Neuronal stem cell (in vitro differentiated cells): ENCODE results near the gene PRKCE.

Experiments used
- DNase-seq: peaks from one replicate; pipeline ENCODE4 v3.0.0-alpha.2; 2013; ENCODE audit warnings: low spot score
- H2AFZ ChIP-seq: one replicate; pipeline ENCODE4 v1.6.1; 2013; ENCODE audit warnings: mild to moderate bottlenecking, low read length, inconsistent platforms
- H2AK5ac ChIP-seq: 2 replicates; pipeline ENCODE4 v1.6.1; 2013; ENCODE audit warnings: low read depth, mild to moderate bottlenecking, inconsistent platforms, low read length, moderate library complexity, mixed read lengths
- H2BK120ac ChIP-seq: 2 replicates; pipeline ENCODE4 v1.6.1; 2013; ENCODE audit warnings: low read depth, mild to moderate bottlenecking, inconsistent platforms, low read length, moderate library complexity, mixed read lengths
- H2BK12ac ChIP-seq: one replicate; pipeline ENCODE4 v1.6.1; 2013; ENCODE audit warnings: low read length, inconsistent platforms
- H2BK15ac ChIP-seq: 2 replicates; pipeline ENCODE4 v1.6.1; 2013; ENCODE audit warnings: mild to moderate bottlenecking, low read length, inconsistent platforms, mixed read lengths
- H2BK5ac ChIP-seq: one replicate; pipeline ENCODE4 v1.6.1; 2013; ENCODE audit warnings: inconsistent platforms, mild to moderate bottlenecking, low read length, moderate library complexity
- H3K14ac ChIP-seq: one replicate; pipeline ENCODE4 v1.6.1; 2013; ENCODE audit warnings: low read length, inconsistent platforms
- H3K18ac ChIP-seq: 2 replicates; pipeline ENCODE4 v1.6.1; 2013; ENCODE audit warnings: low read length, inconsistent platforms
- H3K23ac ChIP-seq: 2 replicates; pipeline ENCODE4 v1.6.1; 2013; ENCODE audit warnings: low read depth, mild to moderate bottlenecking, mixed read lengths, low read length, inconsistent platforms; ENCODE audit not compliant: poor library complexity
- H3K27ac ChIP-seq: replicated peaks from 3 replicates; pipeline ENCODE4 v1.5.1; 2013; ENCODE audit warnings: low read length, inconsistent platforms
- H3K27me3 ChIP-seq, 3 experiments: 2 replicates each; pipeline ENCODE4 v1.6.1; 2013; ENCODE audit warnings: low read length in 3 of 3, mild to moderate bottlenecking in 2 of 3, inconsistent platforms in 1 of 3, low read depth in 1 of 3, mixed read lengths in 1 of 3, moderate library complexity in 1 of 3; ENCODE audit not compliant: control insufficient read depth in 3 of 3, insufficient read depth in 3 of 3
- H3K36me3 ChIP-seq, 2 donors: replicated peaks in 1 of 2; 2 replicates each; pipeline ENCODE4 v1.6.1; 2013; ENCODE audit warnings: low read length in 2 of 2; ENCODE audit not compliant: control insufficient read depth in 2 of 2, insufficient read depth in 2 of 2
- H3K4ac ChIP-seq: 2 replicates; pipeline ENCODE4 v1.6.1; 2013; ENCODE audit warnings: inconsistent platforms, mild to moderate bottlenecking, low read length, moderate library complexity
- H3K4me1 ChIP-seq, 2 donors: 1 replicate in 1 of 2; 2 replicates in 1 of 2; pipeline ENCODE4 v1.6.1; 2013; ENCODE audit warnings: low read length in 2 of 2, low read depth in 1 of 2; ENCODE audit not compliant: control insufficient read depth in 2 of 2, insufficient read depth in 1 of 2
- H3K4me2 ChIP-seq: one replicate; pipeline ENCODE4 v1.6.1; 2013; ENCODE audit warnings: mild to moderate bottlenecking, low read length, inconsistent platforms; ENCODE audit not compliant: insufficient read depth, poor library complexity, severe bottlenecking
- H3K4me3 ChIP-seq, 2 donors: 2 replicates each; pipeline ENCODE4 v1.5.1; 2013; ENCODE audit warnings: low read length in 2 of 2, mild to moderate bottlenecking in 2 of 2, inconsistent platforms in 1 of 2, moderate library complexity in 1 of 2
- H3K79me1 ChIP-seq: one replicate; pipeline ENCODE4 v1.6.1; 2013; ENCODE audit warnings: low read depth, mild to moderate bottlenecking, inconsistent platforms, low read length, moderate library complexity
- H3K9ac ChIP-seq: one replicate; pipeline ENCODE4 v1.6.1; 2013; ENCODE audit warnings: mild to moderate bottlenecking, low read depth, low read length, inconsistent platforms; ENCODE audit not compliant: poor library complexity
- H3K9me3 ChIP-seq, 2 donors: replicated peaks in 1 of 2; 2 replicates each; pipeline versions ENCODE3 to v1.6.1; 2013; ENCODE audit warnings: low read length in 2 of 2, mild to moderate bottlenecking in 2 of 2, inconsistent platforms in 1 of 2, low read depth in 1 of 2, mixed read lengths in 1 of 2, moderate library complexity in 1 of 2; ENCODE audit not compliant: control insufficient read depth in 2 of 2, insufficient read depth in 1 of 2
- H4K8ac ChIP-seq: one replicate; pipeline ENCODE4 v1.6.1; 2013; ENCODE audit warnings: low read depth, mild to moderate bottlenecking, inconsistent platforms, low read length, moderate library complexity
- H4K91ac ChIP-seq: one replicate; pipeline ENCODE4 v1.6.1; 2013; ENCODE audit warnings: low read length, low read depth, mild to moderate bottlenecking, inconsistent platforms; ENCODE audit not compliant: poor library complexity
- WGBS, 2 donors: extraction: QIAGEN DNeasy Blood & Tissue Kit; methylation state at CpG; one replicate each; pipeline ENCODE4 v1.1.7; 2013; ENCODE audit warnings: missing lambda C conversion rate in 2 of 2, mixed read lengths in 1 of 2; ENCODE audit not compliant: insufficient read length in 2 of 2, insufficient replicate concordance in 1 of 2; ENCODE audit errors: extremely low coverage in 2 of 2; 5-methylcytosine and 5-hydroxymethylcytosine counted together

Gene PRKCE

DNA sequence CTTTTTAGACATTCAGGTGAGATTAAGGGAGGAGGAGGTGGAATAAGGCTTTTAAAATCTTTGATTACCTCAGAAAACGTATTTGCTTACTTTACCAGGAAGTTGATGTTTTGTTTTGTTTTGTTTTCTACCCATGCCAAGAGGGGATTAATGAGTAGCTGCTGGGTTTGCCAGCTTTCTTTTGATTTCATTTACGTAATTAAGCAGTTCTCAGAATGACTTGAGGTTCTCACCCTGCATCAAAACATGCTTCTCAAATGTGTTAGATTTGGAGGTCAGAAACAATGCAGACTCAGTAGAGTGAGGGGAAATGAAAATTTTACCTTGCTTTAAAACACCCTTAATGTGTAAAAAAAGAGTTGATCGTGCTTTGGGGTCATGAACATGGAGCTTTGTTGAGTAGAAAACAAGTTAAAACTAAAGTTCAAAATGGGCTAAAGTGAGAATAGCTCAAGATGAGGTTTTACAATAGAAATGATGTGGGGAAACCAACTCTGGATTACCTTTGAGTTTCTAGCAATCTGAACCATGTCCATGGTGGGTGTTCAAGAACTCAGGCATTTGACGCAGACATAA, 428.6 kb downstream of the PRKCE start:
- Histone ChIP-seq H3K14ac (no peak overlapping the region), H3K36me3 (no peaks in the 10 kb centered on the region), H3K27me3 (no peaks in the 10 kb centered on the region), H2AFZ (no peak overlapping the region), H3K4me1 (peaks cover 0 to 4% of the 10 kb centered on the region in 2 donors), H3K9me3 (no peaks in the 10 kb centered on the region), H3K4ac (no peak overlapping the region), H3K4me3 (no peak overlapping the region), H3K23ac (no peak overlapping the region), H2BK12ac (no peak overlapping the region), H4K8ac (no peak overlapping the region), H4K91ac (no peak overlapping the region), H2BK15ac (no peak overlapping the region), H2BK5ac (no peak overlapping the region), H3K79me1 (no peaks in the 10 kb centered on the region), H3K4me2 (no peak overlapping the region), H2BK120ac (no peak overlapping the region), H3K18ac (no peak overlapping the region), H3K9ac (no peak overlapping the region), H3K27ac (no peak overlapping the region), H2AK5ac (no peak overlapping the region)
- DNase-seq: no peak
- WGBS, 2 donors: no CpG with 5 or more reads among the region's 4 CpGs

- peak overlapping the region in 1 of 2 donors; percentile 38 for H3K4me3 ChIP-seq
- DNase-seq: no peak
- H4K8ac ChIP-seq: no peak overlapping the region
These were observed 431.3 kb downstream of the PRKCE start for GRCh38 chr2:46082531-46083485.

GRCh38 chr2:46086578-46087070, 435.1 kb downstream of the PRKCE start:
- H3K36me3 ChIP-seq: peaks cover 0 to 4% of the 10 kb centered on the region in 2 donors
- no peaks in the 10 kb centered on the region for H3K27me3 ChIP-seq
- no peak overlapping the region for H3K23ac ChIP-seq
- no peak overlapping the region for H3K4me3 ChIP-seq
- H3K4ac ChIP-seq: no peak overlapping the region
- no peak overlapping the region for H3K18ac ChIP-seq
- no peaks in the 10 kb centered on the region for H3K79me1 ChIP-seq
- H3K9me3 ChIP-seq: no peaks in the 10 kb centered on the region
- no peak overlapping the region for H2BK15ac ChIP-seq
- no peak overlapping the region for H4K8ac ChIP-seq
- no peak overlapping the region for H2BK5ac ChIP-seq
- H3K4me1 ChIP-seq: peaks cover 0 to 6% of the 10 kb centered on the region in 2 donors
- no peak overlapping the region for H4K91ac ChIP-seq
- H3K4me2 ChIP-seq: no peak overlapping the region
- H2AK5ac ChIP-seq: no peak overlapping the region
- no peak for DNase-seq
- WGBS, 2 donors: no CpG with 5 or more reads among the region's 6 CpGs
- H2BK120ac ChIP-seq: no peak overlapping the region
- no peak overlapping the region for H2AFZ ChIP-seq
- no peak overlapping the region for H3K14ac ChIP-seq
- no peak overlapping the region for H3K9ac ChIP-seq
- H3K27ac ChIP-seq: no peak overlapping the region
- no peak overlapping the region for H2BK12ac ChIP-seq

More at GRCh38 chr2:46082531-46083485, 431.3 kb downstream of the PRKCE start:
- Histone ChIP-seq H3K9me3 (no peaks in the 10 kb centered on the region), H4K91ac (no peak overlapping the region), H2BK5ac (no peak overlapping the region), H2BK12ac (no peak overlapping the region), H3K27me3 (no peaks in the 10 kb centered on the region), H3K4ac (no peak overlapping the region), H2BK15ac (no peak overlapping the region), H3K36me3 (no peaks in the 10 kb centered on the region), H3K27ac (no peak overlapping the region), H2BK120ac (no peak overlapping the region), H3K9ac (no peak overlapping the region), H3K4me1 (no peaks in the 10 kb centered on the region), H2AFZ (no peak overlapping the region), H3K4me2 (no peak overlapping the region), H3K14ac (no peak overlapping the region), H2AK5ac (no peak overlapping the region), H3K79me1 (no peaks in the 10 kb centered on the region), H3K23ac (no peak overlapping the region), H3K18ac (no peak overlapping the region)
- WGBS, 2 donors: no CpG with 5 or more reads among the region's 14 CpGs

DNA sequence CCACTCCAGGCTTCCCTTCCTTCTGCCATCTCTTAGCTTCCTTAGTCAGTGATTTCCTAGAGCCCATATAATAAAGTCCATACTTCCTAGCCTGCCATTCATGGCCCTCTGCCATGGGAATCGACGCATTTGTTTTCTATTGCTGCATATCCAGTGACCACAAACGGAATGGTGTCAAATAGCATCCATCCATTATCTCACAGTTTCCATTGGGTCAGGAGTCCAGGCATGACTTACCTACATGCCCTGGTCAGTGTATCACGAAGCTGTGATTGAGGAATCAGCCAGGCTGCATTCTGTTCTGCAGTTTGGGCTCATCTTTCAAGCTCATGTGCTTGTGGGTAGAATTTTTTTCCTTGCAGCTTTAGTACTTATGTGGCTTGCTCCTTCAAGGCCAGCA, 436.0 kb downstream of the PRKCE start:
- Histone ChIP-seq H2AK5ac (no peak overlapping the region), H3K18ac (no peak overlapping the region), H2BK120ac (no peak overlapping the region), H3K4me2 (no peak overlapping the region), H4K8ac (no peak overlapping the region), H3K9me3 (no peaks in the 10 kb centered on the region), H3K27ac (no peak overlapping the region), H3K4ac (no peak overlapping the region), H2BK5ac (no peak overlapping the region), H3K9ac (no peak overlapping the region), H3K23ac (no peak overlapping the region), H3K4me1 (peaks cover 0 to 6% of the 10 kb centered on the region in 2 donors), H3K79me1 (no peaks in the 10 kb centered on the region), H3K36me3 (peaks cover 0 to 4% of the 10 kb centered on the region in 2 donors), H3K14ac (no peak overlapping the region), H4K91ac (no peak overlapping the region), H2AFZ (no peak overlapping the region), H2BK15ac (no peak overlapping the region), H3K27me3 (no peaks in the 10 kb centered on the region), H3K4me3 (no peak overlapping the region), H2BK12ac (no peak overlapping the region)
- WGBS, 2 donors: no CpG with 5 or more reads among the region's 4 CpGs
- DNase-seq: no peak
